GM12878 (cell line): ENCODE data around the gene UQCR10. TPM values are rescaled to one million over a fixed set of nuclear protein-coding genes. Genes with fewer than 3 reads are reported as not detected.

Experiments used
- ATAC-seq: fragments of 200-7000 bp; cut with Tn5 transposase; 3 replicates; pipeline ENCODE4 v1.9.1; 2020; ENCODE audit warnings: mild to moderate bottlenecking, moderate library complexity
- BruUV-seq: library from RNA; stranded (reverse); fragments of 400-500 nt; replicated peaks from 2 replicates; lab custom pipeline; 2021; lab: Mats Ljungman, UMichigan
- CTCF ChIA-PET: fragments of 300-600 bp; sonication (Branson Sonifier 250); formaldehyde crosslinking; extraction: SDS; loops from one replicate; lab custom pipeline; 2021; ENCODE audit warnings: inconsistent platforms; lab: Yijun Ruan, JAX
- POLR2A ChIA-PET: fragments of 350-600 bp; formaldehyde crosslinking; extraction: SDS; loops from one replicate; lab custom pipeline; 2021; ENCODE audit warnings: inconsistent platforms; lab: Charles Lee
- RAD21 ChIA-PET: fragments of 300-600 bp; sonication (Branson Sonifier 250); formaldehyde crosslinking; loops from one replicate; lab custom pipeline; 2023; ENCODE audit warnings: antibody characterized with exemption; ENCODE audit not compliant: unreplicated experiment; lab: Charles Lee
- SMC1A ChIA-PET: fragments of 300-600 bp; sonication (Branson Sonifier 250); formaldehyde crosslinking; loops from one replicate; lab custom pipeline; 2023; ENCODE audit not compliant: unreplicated experiment, uncharacterized antibody; lab: Charles Lee
- DNase-seq: peaks from one replicate; pipeline ENCODE4 v3.0.0-alpha.2; 2011; ENCODE audit warnings: low read depth, low spot score
- FAIRE-seq: peaks from 3 replicates; lab custom pipeline; 2011; peaks lifted over from hg19 to GRCh38; lab: Jason Lieb, UNC
- H2AFZ ChIP-seq: 2 replicates; pipeline ENCODE4 v1.6.0; 2011; ENCODE audit warnings: low read depth, low read length, control low read depth; ENCODE audit not compliant: control insufficient read depth
- H3K27ac ChIP-seq: 2 replicates; pipeline ENCODE4 v1.5.1; 2011; ENCODE audit warnings: control low read depth; ENCODE audit not compliant: control insufficient read depth, insufficient read depth
- H3K27me3 ChIP-seq, 2 experiments: replicated peaks in 1 of 2; 2 replicates each; pipeline versions ENCODE4 v1.6.0 to v1.6.1; 2011; ENCODE audit warnings: low read length in 1 of 2; ENCODE audit not compliant: control insufficient read depth in 2 of 2, insufficient read depth in 2 of 2
- H3K36me3 ChIP-seq, 2 experiments: 2 replicates each; pipeline ENCODE4 v1.5.1; 2011; ENCODE audit warnings: low read length in 1 of 2; ENCODE audit not compliant: control insufficient read depth in 2 of 2, insufficient read depth in 2 of 2
- H3K4me1 ChIP-seq: 2 replicates; pipeline ENCODE4 v1.6.1; 2011; ENCODE audit warnings: mild to moderate bottlenecking, low read length, moderate library complexity, mixed read lengths; ENCODE audit not compliant: control insufficient read depth, insufficient read depth
- H3K4me2 ChIP-seq: 2 replicates; pipeline ENCODE4 v1.6.0; 2011; ENCODE audit warnings: control low read depth; ENCODE audit not compliant: control insufficient read depth, insufficient read depth
- H3K4me3 ChIP-seq: fragments of 200-600 bp; sonication (generic); 2 replicates; pipeline ENCODE4 v1.5.1; 2016
- H3K79me2 ChIP-seq: 2 replicates; pipeline ENCODE4 v1.6.0; 2011; ENCODE audit warnings: low read length; ENCODE audit not compliant: control insufficient read depth, insufficient read depth
- H3K9ac ChIP-seq: 2 replicates; pipeline ENCODE4 v1.8.0; 2011; ENCODE audit warnings: low read length, control low read depth, mixed read lengths; ENCODE audit not compliant: control insufficient read depth, insufficient read depth
- H3K9me3 ChIP-seq: replicated peaks from 3 replicates; pipeline ENCODE4 v1.5.1; 2011; ENCODE audit warnings: mild to moderate bottlenecking, low read length; ENCODE audit not compliant: control insufficient read depth, insufficient read depth
- H4K20me1 ChIP-seq: 2 replicates; pipeline ENCODE4 v1.6.0; 2011; ENCODE audit not compliant: control insufficient read depth, insufficient read depth
- BCLAF1 ChIP-seq: fragments of 450-650 bp; IDR thresholded peaks from 2 replicates; pipeline ENCODE4 v1.6.1; 2017; ENCODE audit warnings: antibody characterized with exemption, mild to moderate bottlenecking, moderate library complexity
- ETV6 ChIP-seq, 2 experiments: fragments of 450-650 bp in 1 of 2; IDR thresholded peaks in 1 of 2; conservative IDR thresholded peaks in 1 of 2; 2 replicates each; pipeline ENCODE4 v1.6.1; 2014; ENCODE audit warnings: antibody characterized with exemption in 1 of 2, borderline replicate concordance in 1 of 2, low read depth in 1 of 2, mild to moderate bottlenecking in 1 of 2, moderate library complexity in 1 of 2
- IRF3 ChIP-seq: fragments of 450-650 bp; IDR thresholded peaks from 2 replicates; pipeline ENCODE4 v1.6.1; 2014; ENCODE audit warnings: mild to moderate bottlenecking
- NFXL1 ChIP-seq: fragments of 450-650 bp; IDR thresholded peaks from 2 replicates; pipeline ENCODE4 v1.6.1; 2017; ENCODE audit warnings: antibody characterized with exemption, mild to moderate bottlenecking, borderline replicate concordance
- REST ChIP-seq: IDR thresholded peaks from 2 replicates; pipeline ENCODE4 v1.6.1; 2012; ENCODE audit warnings: mild to moderate bottlenecking, low read depth, low read length
- WGBS: methylation state at CpG from one replicate; pipeline ENCODE4 v1.1.6; 2016; ENCODE audit warnings: low lambda C conversion rate; ENCODE audit not compliant: insufficient replicate concordance, insufficient coverage; ENCODE audit errors: missing lambda C conversion rate; 5-methylcytosine and 5-hydroxymethylcytosine counted together
- in situ Hi-C: fragments of 300-500 bp; cut with MboI; formaldehyde crosslinking; loops from 9 replicates; pipeline ENCODE4 v1.14.3; 2018; ENCODE audit warnings: mixed read lengths
- intact Hi-C: fragments of 100-400 bp; cut with micrococcal nuclease; formaldehyde crosslinking; loops from one replicate; pipeline ENCODE4 v1.14.2; 2022; ENCODE audit not compliant: unreplicated experiment
- polyA plus RNA-seq, 11 experiments: library from polyadenylated mRNA; depleted of rRNA in 4 of 11; unstranded in 6 of 11; stranded (reverse) in 5 of 11; fragments of >200 nt; fragmentation: Nextera tagmentation in 4 of 11; fragmentation: Illumina TruSeq in 1 of 11; extraction: Ambion mirVana in 4 of 11; extraction: Trizol in 1 of 11; gene quantifications; 1 replicate in 1 of 11; 2 replicates in 10 of 11; pipeline versions ENCODE4 v1.2.1 to v1.2.3, GENCODE V29; 2011 to 2016; ENCODE audit warnings: inconsistent platforms in 2 of 11, missing spikeins in 2 of 11, low read depth in 1 of 11
- total RNA-seq, 4 experiments: library from RNA; depleted of rRNA in 3 of 4; stranded (reverse); fragments of >200 nt in 3 of 4; fragmentation: Illumina TruSeq in 1 of 4; extraction: Trizol in 1 of 4; gene quantifications; 2 replicates each; pipeline versions ENCODE4 v1.2.1 to v1.2.3, GENCODE V29; 2013 to 2021

Gene UQCR10
- total and polyA plus RNA-seq, 10 of the 15 experiments (the other 5 are each of a cell fraction or from before 2014, with no cell fraction given): 144 to 1,021 (median 214) TPM

- Histone ChIP-seq H4K20me1 (no peaks in the 10 kb centered on the region), H3K9ac (no peak overlapping the region), H3K79me2 (no peaks in the 10 kb centered on the region), H3K36me3 (peaks cover 10 to 55% of the 10 kb centered on the region in 2 experiments), H3K4me1 (no peaks in the 10 kb centered on the region), H3K4me3 (no peak overlapping the region), H2AFZ (no peak overlapping the region), H3K9me3 (no peaks in the 10 kb centered on the region), H3K27me3 (no peaks in the 10 kb centered on the region), H3K4me2 (no peak overlapping the region), H3K27ac (no peak overlapping the region)
- TF ChIP-seq BCLAF1: no peak
- TF ChIP-seq IRF3: no peak
- TF ChIP-seq REST: no peak
- no peak for TF ChIP-seq ETV6 (conservative IDR thresholded peaks at IDR 0.05 in 1 of 2, IDR thresholded peaks at IDR 0.05 in 1 of 2; ENCODE audit: borderline replicate concordance in 1 of 2, low read depth in 1 of 2)
- no peak for TF ChIP-seq NFXL1
- intact Hi-C loops: no loop called here
- DNase-seq (no peak), ATAC-seq (no peak), FAIRE-seq (no peak)
- ChIA-PET RAD21 (no interaction called here), CTCF (no interaction called here), POLR2A (interaction anchor here (0.6 kb wide), 1 partner anchor 11 kb away, joined by 4 read pairs; no protein-coding TSS in a partner anchor), SMC1A (no interaction called here)
- BruUV-seq: no TSS peak
- in situ Hi-C loops: no loop called here
- whole genome bisulfite sequencing: 96% methylated on average over 8 of the region's 8 CpGs
These were observed 46.0 kb downstream of the UQCR10 start for GRCh38 chr22:29813126-29813525.
